Ishikawa (cell line): ENCODE measurements around the gene SERP2.

Experiments used
- CEBPB ChIP-seq: IDR thresholded peaks from 2 replicates; pipeline ENCODE4 v1.6.1; 2012
- CREB1 ChIP-seq: IDR thresholded peaks from 2 replicates; pipeline ENCODE4 v1.6.1; 2012; ENCODE audit warnings: low read depth
- EGR1 ChIP-seq: IDR thresholded peaks from 2 replicates; pipeline ENCODE4 v1.6.1; 2012
- EP300 ChIP-seq: IDR thresholded peaks from 2 replicates; pipeline ENCODE4 v1.6.1; 2012; ENCODE audit warnings: borderline replicate concordance
- FOXM1 ChIP-seq: IDR thresholded peaks from 2 replicates; pipeline ENCODE4 v1.6.1; 2012; ENCODE audit warnings: low read depth, borderline replicate concordance
- MAX ChIP-seq: IDR thresholded peaks from 2 replicates; pipeline ENCODE4 v1.6.1; 2012
- NFIC ChIP-seq: IDR thresholded peaks from 2 replicates; pipeline ENCODE4 v1.6.1; 2012
- RAD21 ChIP-seq: IDR thresholded peaks from 2 replicates; pipeline ENCODE4 v1.6.1; 2012; ENCODE audit warnings: low read depth
- REST ChIP-seq: IDR thresholded peaks from 2 replicates; pipeline ENCODE4 v1.6.1; 2012; ENCODE audit warnings: low read depth, mild to moderate bottlenecking
- TAF1 ChIP-seq: IDR thresholded peaks from 2 replicates; pipeline ENCODE4 v1.6.1; 2012; ENCODE audit warnings: low read depth, mild to moderate bottlenecking
- TCF12 ChIP-seq: IDR thresholded peaks from 2 replicates; pipeline ENCODE4 v1.6.1; 2012; ENCODE audit warnings: low read depth
- TEAD4 ChIP-seq: IDR thresholded peaks from 2 replicates; pipeline ENCODE4 v1.6.1; 2012
- USF1 ChIP-seq: IDR thresholded peaks from 2 replicates; pipeline ENCODE4 v1.6.1; 2012
- YY1 ChIP-seq: IDR thresholded peaks from 2 replicates; pipeline ENCODE4 v1.6.1; 2012; ENCODE audit warnings: low read depth
- ZBTB7A ChIP-seq: IDR thresholded peaks from 2 replicates; pipeline ENCODE4 v1.6.1; 2012; ENCODE audit warnings: low read depth

Gene SERP2

GRCh38 chr13:44384778-44385177 is 11.2 kb downstream of the SERP2 start:
- TF ChIP-seq NFIC (no peak), REST (no peak), USF1 (no peak), TCF12 (no peak), MAX (no peak), EP300 (no peak), FOXM1 (no peak), CREB1 (no peak), TEAD4 (no peak), RAD21 (no peak), EGR1 (no peak), YY1 (no peak), CEBPB (no peak), TAF1 (no peak), ZBTB7A (no peak)

- TF ChIP-seq REST (no peak), CREB1 (no peak), FOXM1 (no peak), RAD21 (no peak), EP300 (no peak), ZBTB7A (no peak), TCF12 (no peak), EGR1 (no peak), TEAD4 (no peak), NFIC (no peak)
Measured at GRCh38 chr13:44385401-44385800, 11.8 kb downstream of the SERP2 start.

- no peak for TF ChIP-seq CREB1
- no peak for TF ChIP-seq YY1
- TF ChIP-seq MAX = no peak
- no peak for TF ChIP-seq RAD21
- TF ChIP-seq USF1 = no peak
- no peak for TF ChIP-seq ZBTB7A
- no peak for TF ChIP-seq CEBPB
- TF ChIP-seq EGR1 = no peak
- TF ChIP-seq REST = no peak
- TF ChIP-seq NFIC = no peak
- TF ChIP-seq FOXM1 = no peak
Measured at GRCh38 chr13:44385847-44386246, 12.2 kb downstream of the SERP2 start.

- no peak for TF ChIP-seq FOXM1
- no peak for TF ChIP-seq CEBPB
- no peak for TF ChIP-seq TAF1
- TF ChIP-seq TEAD4 = no peak
- TF ChIP-seq USF1 = no peak
- no peak for TF ChIP-seq MAX
- no peak for TF ChIP-seq REST
- TF ChIP-seq EGR1 = no peak
- no peak for TF ChIP-seq RAD21
- TF ChIP-seq TCF12 = no peak
- no peak for TF ChIP-seq NFIC
- TF ChIP-seq YY1 = no peak
- no peak for TF ChIP-seq ZBTB7A
- no peak for TF ChIP-seq EP300
- no peak for TF ChIP-seq CREB1
Measured at GRCh38 chr13:44386913-44387556, 13.4 kb downstream of the SERP2 start.
